ENCODE data around the gene TAF1C. TPM values are rescaled to one million over a fixed set of nuclear protein-coding genes. Genes with fewer than 3 reads are reported as not detected.

Gene TAF1C
- total and polyA plus RNA-seq, 2 of the 8 experiments (the other 6 are each of a cell fraction or from before 2014, with no cell fraction given) = 44.6 to 63.8 TPM

DNA sequence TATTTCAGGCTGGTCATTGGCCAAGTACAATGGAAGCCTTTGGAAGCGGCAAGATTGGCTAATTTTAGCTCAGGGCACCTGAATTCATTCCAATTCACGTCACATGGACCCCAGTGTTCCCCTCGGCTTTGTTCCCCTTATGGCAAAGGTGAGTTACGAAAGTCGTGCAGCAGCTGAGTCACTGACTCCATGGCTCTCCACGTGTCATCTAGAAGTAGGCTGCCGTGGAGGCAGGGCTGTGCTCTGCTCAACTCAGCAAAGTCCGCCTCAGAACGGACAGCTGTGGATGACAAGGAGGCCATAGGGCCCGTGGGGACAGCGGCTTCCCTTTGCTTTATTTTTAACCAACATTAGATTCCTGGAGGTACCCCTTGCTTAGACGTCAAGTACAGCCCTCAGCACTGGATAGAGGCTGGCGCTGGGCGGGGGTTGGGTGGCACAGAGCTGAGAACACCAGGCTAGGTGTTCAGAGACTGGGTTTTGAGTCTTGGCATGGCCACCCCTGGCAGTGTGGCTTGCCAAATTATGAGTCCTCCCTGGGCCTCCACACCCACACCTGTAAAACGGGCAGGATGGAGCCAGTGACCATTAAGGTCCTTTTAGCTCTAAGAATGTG lies 27.7 kb upstream of the TAF1C start (continued):
- TF ChIP-seq POU5F1 (IDR thresholded peaks at IDR 0.05; ENCODE audit: low read depth, low read length) = no peak
